Colonic mucosa (tissue), 4 donors: ENCODE measurements around the gene RAB1B. TPM values are rescaled to one million over a fixed set of nuclear protein-coding genes. Genes with fewer than 3 reads are reported as not detected.
A peak's percentile ranks its signal among the peaks of the same experiment; 100 is the strongest.

ENCODE experiments used
- DNase-seq: peaks from one replicate; pipeline ENCODE4 v3.0.0-alpha.2; 2020
- H3K27ac ChIP-seq: fragments of 200-600 bp; one replicate; pipeline ENCODE4 v1.8.0; 2021
- H3K27me3 ChIP-seq: fragments of 200-600 bp; one replicate; pipeline ENCODE4 v1.8.0; 2021
- H3K36me3 ChIP-seq: fragments of 200-600 bp; one replicate; pipeline ENCODE4 v1.8.0; 2021
- H3K4me1 ChIP-seq: fragments of 200-600 bp; one replicate; pipeline ENCODE4 v1.8.0; 2021; ENCODE audit warnings: mild to moderate bottlenecking
- H3K4me3 ChIP-seq: fragments of 200-600 bp; one replicate; pipeline ENCODE4 v1.8.0; 2021
- H3K9ac ChIP-seq, 2 donors: one replicate each; pipeline ENCODE4 v1.7.0; 2013; ENCODE audit warnings: control low read depth in 2 of 2, low read depth in 2 of 2, low read length in 2 of 2
- H3K9me3 ChIP-seq: fragments of 200-600 bp; one replicate; pipeline ENCODE4 v1.8.0; 2021
- intact Hi-C: fragments of 100-400 bp; cut with DNase I; formaldehyde crosslinking; loops from one replicate; pipeline ENCODE4 v1.14.1; 2022
- total RNA-seq, 2 donors: library from RNA; stranded (reverse); fragmentation: NEBNext Ultra II Directional in 1 of 2; extraction: Animal tissue kit (Norgen Biotek cat#: 25700) in 1 of 2; gene quantifications; one replicate each; pipeline ENCODE4 v1.2.1, GENCODE V29; 2021
- TF ChIP-seq, protein P1 (sequence below): fragments of 200-600 bp; IDR thresholded peaks from one replicate; pipeline ENCODE4 v1.8.0; 2022; ENCODE audit warnings: antibody characterized with exemption, mild to moderate bottlenecking
- donor health status: healthy.
- donor health status: DM: no; HTN: no; CAD: no.
- donor health status: DM: no; HTN: no; CAD: no.

The RAB1B gene
- total RNA-seq, 2 donors from 2014 or later, result 212 to 243 TPM

- no peak for DNase-seq
- H3K27me3 ChIP-seq, result peaks cover 15% of the 10 kb centered on the region
- H3K4me1 ChIP-seq, result peaks cover 11% of the 10 kb centered on the region
- peak within 1 kb of the TSS; percentile 44 for H3K4me3 ChIP-seq
- H3K36me3 ChIP-seq, result no peaks in the 10 kb centered on the region
- TF ChIP-seq, protein P1, sequence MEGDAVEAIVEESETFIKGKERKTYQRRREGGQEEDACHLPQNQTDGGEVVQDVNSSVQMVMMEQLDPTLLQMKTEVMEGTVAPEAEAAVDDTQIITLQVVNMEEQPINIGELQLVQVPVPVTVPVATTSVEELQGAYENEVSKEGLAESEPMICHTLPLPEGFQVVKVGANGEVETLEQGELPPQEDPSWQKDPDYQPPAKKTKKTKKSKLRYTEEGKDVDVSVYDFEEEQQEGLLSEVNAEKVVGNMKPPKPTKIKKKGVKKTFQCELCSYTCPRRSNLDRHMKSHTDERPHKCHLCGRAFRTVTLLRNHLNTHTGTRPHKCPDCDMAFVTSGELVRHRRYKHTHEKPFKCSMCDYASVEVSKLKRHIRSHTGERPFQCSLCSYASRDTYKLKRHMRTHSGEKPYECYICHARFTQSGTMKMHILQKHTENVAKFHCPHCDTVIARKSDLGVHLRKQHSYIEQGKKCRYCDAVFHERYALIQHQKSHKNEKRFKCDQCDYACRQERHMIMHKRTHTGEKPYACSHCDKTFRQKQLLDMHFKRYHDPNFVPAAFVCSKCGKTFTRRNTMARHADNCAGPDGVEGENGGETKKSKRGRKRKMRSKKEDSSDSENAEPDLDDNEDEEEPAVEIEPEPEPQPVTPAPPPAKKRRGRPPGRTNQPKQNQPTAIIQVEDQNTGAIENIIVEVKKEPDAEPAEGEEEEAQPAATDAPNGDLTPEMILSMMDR, result no peak
- H3K9ac ChIP-seq, result peak within 1 kb of the TSS in 1 of 2 donors; percentile 20
- H3K9me3 ChIP-seq, result no peaks in the 10 kb centered on the region
- intact Hi-C loops, result no loop called here
- H3K27ac ChIP-seq, result no peak within 1 kb of the TSS
These were observed 23.5 kb downstream of the RAB1B start, which contains the start of gene TMEM151A for GRCh38 chr11:66291706-66292542. Gene TMEM151A, plus strand, starts transcription at chr11:66291894. Its CDS starts 120 bp downstream, at chr11:66292014.

DNA sequence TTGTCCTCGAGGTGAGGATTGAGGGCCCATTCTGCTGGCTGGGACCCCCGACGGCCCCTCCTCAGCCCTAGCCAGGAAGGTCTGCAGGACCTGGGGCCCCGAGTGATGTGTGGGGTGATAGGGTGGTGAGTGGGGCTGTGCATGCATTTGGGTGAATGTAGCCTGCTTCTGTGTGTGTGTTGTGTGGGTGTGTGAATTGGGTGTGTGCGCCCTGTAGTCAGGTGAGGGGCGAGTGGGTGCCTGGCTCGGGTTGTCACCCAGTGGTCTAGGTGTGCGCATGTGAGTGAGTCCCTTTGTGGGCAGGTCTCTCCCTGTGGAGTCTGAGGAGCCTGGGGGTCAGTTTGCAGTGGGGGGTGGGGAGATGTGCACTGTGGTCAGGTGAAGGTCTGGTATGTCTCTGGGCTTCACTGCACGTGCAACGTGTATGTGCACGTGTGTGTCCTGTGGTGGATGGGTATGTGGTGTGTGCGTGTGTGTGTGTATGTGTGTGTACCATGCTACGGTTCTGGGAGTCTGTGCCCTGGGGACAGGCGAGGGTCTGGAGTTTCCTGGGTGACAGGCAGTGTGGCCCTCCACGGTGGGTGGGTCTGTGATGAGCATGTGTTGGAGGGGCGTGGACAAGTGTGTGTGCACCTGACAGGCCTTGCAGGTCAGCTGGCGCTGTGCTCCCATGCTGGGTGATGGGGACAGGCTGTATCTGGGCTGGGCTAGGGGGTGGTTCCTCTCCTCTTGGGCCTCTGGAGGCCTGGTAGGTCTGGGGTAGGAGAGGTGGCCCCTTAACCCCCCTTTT, 24.3 kb downstream of the RAB1B start:
- TF ChIP-seq, protein P1, result no peak
- Histone ChIP-seq H3K36me3 (no peaks in the 10 kb centered on the region), H3K27ac (no peak overlapping the region), H3K4me3 (no peak overlapping the region), H3K9me3 (no peaks in the 10 kb centered on the region), H3K4me1 (peaks cover 9% of the 10 kb centered on the region), H3K27me3 (peaks cover 15% of the 10 kb centered on the region), H3K9ac (peak overlapping the region in 1 of 2 donors; percentile 20)
- intact Hi-C loops, result no loop called here
- no peak for DNase-seq

DNA sequence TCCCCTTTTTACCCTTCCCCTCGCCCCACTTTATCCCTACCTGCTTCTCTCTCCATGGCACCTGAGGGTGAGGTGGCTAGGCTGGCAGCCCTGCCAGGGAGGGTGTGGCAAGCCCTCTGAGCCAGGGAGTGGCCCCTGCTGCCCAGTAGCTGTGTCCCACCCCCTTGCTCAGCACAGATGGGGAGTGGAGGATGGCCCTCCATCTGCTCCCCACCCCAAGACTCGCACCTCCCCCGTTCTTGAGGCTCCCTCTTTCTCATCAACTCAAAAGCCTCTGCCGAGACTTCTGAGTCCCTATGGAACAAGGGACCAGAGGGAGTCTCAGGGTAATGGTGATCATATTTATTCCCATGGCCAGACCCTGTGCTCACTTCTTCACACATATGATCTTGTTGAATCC, 24.9 kb downstream of the RAB1B start:
- TF ChIP-seq, protein P1, result no peak
- Histone ChIP-seq H3K4me3 (no peak overlapping the region), H3K27me3 (peaks cover 15% of the 10 kb centered on the region), H3K9ac (no peak overlapping the region), H3K4me1 (peaks cover 5% of the 10 kb centered on the region), H3K36me3 (no peaks in the 10 kb centered on the region), H3K9me3 (no peaks in the 10 kb centered on the region), H3K27ac (no peak overlapping the region)
- intact Hi-C loops, result no loop called here
- DNase-seq, result no peak

GRCh38 chr11:66293777-66294625, 25.6 kb downstream of the RAB1B start:
- H3K9me3 ChIP-seq, result no peaks in the 10 kb centered on the region
- peaks cover 5% of the 10 kb centered on the region for H3K4me1 ChIP-seq
- DNase-seq, result no peak
- intact Hi-C loops, result no loop called here
- H3K9ac ChIP-seq, result no peak overlapping the region
- TF ChIP-seq, protein P1, result no peak
- H3K27ac ChIP-seq, result no peak overlapping the region
- no peak overlapping the region for H3K4me3 ChIP-seq
- H3K36me3 ChIP-seq, result no peaks in the 10 kb centered on the region
- peaks cover 15% of the 10 kb centered on the region for H3K27me3 ChIP-seq
